Type B pancreatic cell (in vitro differentiated cells): ENCODE measurements around the gene PEX5L. TPM values are rescaled to one million over a fixed set of nuclear protein-coding genes. Genes with fewer than 3 reads are reported as not detected.

Source experiments
- DNase-seq: peaks from one replicate; pipeline ENCODE4 v3.0.0; 2021; ENCODE audit warnings: mixed read lengths; ENCODE audit not compliant: unreplicated experiment; ENCODE audit errors: extremely low spot score
- H3K27ac Mint-ChIP-seq: 2 replicates; pipeline ENCODE4 v1.8.0; 2021; ENCODE audit warnings: mild to moderate bottlenecking, mixed read lengths
- H3K27me3 Mint-ChIP-seq: 2 replicates; pipeline ENCODE4 v1.8.0; 2021; ENCODE audit warnings: mixed read lengths
- H3K36me3 Mint-ChIP-seq: 2 replicates; pipeline ENCODE4 v1.8.0; 2021; ENCODE audit warnings: mixed read lengths
- H3K4me1 Mint-ChIP-seq: one replicate; pipeline ENCODE4 v1.8.0; 2021; ENCODE audit warnings: mixed read lengths; ENCODE audit not compliant: unreplicated experiment
- H3K4me3 Mint-ChIP-seq: 2 replicates; pipeline ENCODE4 v1.8.0; 2021; ENCODE audit warnings: mild to moderate bottlenecking, mixed read lengths
- H3K9me3 Mint-ChIP-seq: 2 replicates; pipeline ENCODE4 v1.8.0; 2021; ENCODE audit warnings: mixed read lengths
- CTCF ChIP-seq: fragments of 200-600 bp; sonication (generic); conservative IDR thresholded peaks from 2 replicates; pipeline ENCODE4 v1.5.0; 2021; ENCODE audit warnings: antibody characterized with exemption, mild to moderate bottlenecking
- total RNA-seq: library from RNA; stranded (reverse); gene quantifications from 2 replicates; pipeline ENCODE4 v1.2.1, GENCODE V29; 2021; ENCODE audit warnings: low replicate concordance

Gene PEX5L
- total RNA-seq, 1 donor from 2014 or later, result 1.1 TPM

GRCh38 chr3:180072786-180073185, 36.0 kb upstream of the PEX5L start:
- no peaks in the 10 kb centered on the region for H3K27me3 Mint-ChIP-seq
- no peak for DNase-seq
- no peak overlapping the region for H3K27ac Mint-ChIP-seq
- no peaks in the 10 kb centered on the region for H3K9me3 Mint-ChIP-seq
- no peak overlapping the region for H3K4me3 Mint-ChIP-seq
- TF ChIP-seq CTCF, result no peak
- H3K36me3 Mint-ChIP-seq, result no peaks in the 10 kb centered on the region
- H3K4me1 Mint-ChIP-seq, result no peaks in the 10 kb centered on the region

- no peak for DNase-seq
- Mint-ChIP-seq H3K9me3 (no peaks in the 10 kb centered on the region), H3K4me1 (no peaks in the 10 kb centered on the region), H3K36me3 (no peaks in the 10 kb centered on the region), H3K27ac (no peak overlapping the region), H3K27me3 (no peaks in the 10 kb centered on the region), H3K4me3 (no peak overlapping the region)
- no peak for TF ChIP-seq CTCF
These were observed 34.2 kb upstream of the PEX5L start for GRCh38 chr3:180070925-180071324.

GRCh38 chr3:180068023-180068422, 31.3 kb upstream of the PEX5L start:
- Mint-ChIP-seq H3K27ac (no peak overlapping the region), H3K4me1 (no peaks in the 10 kb centered on the region), H3K9me3 (no peaks in the 10 kb centered on the region), H3K36me3 (no peaks in the 10 kb centered on the region), H3K4me3 (no peak overlapping the region), H3K27me3 (peaks cover 3% of the 10 kb centered on the region)
- TF ChIP-seq CTCF, result no peak
- no peak for DNase-seq

GRCh38 chr3:180066598-180066997, 29.9 kb upstream of the PEX5L start:
- H3K27me3 Mint-ChIP-seq, result peaks cover 3% of the 10 kb centered on the region
- no peak for TF ChIP-seq CTCF

GRCh38 chr3:180063783-180064182, 27.0 kb upstream of the PEX5L start:
- Mint-ChIP-seq H3K4me1 (no peaks in the 10 kb centered on the region), H3K27me3 (peaks cover 4% of the 10 kb centered on the region), H3K9me3 (no peaks in the 10 kb centered on the region), H3K27ac (no peak overlapping the region), H3K36me3 (no peaks in the 10 kb centered on the region), H3K4me3 (no peak overlapping the region)
- no peak for DNase-seq
- TF ChIP-seq CTCF, result no peak

More at GRCh38 chr3:180066598-180066997, 29.9 kb upstream of the PEX5L start:
- H3K9me3 Mint-ChIP-seq, result no peaks in the 10 kb centered on the region
- no peaks in the 10 kb centered on the region for H3K4me1 Mint-ChIP-seq
- H3K4me3 Mint-ChIP-seq, result no peak overlapping the region
- H3K27ac Mint-ChIP-seq, result no peak overlapping the region
- no peak for DNase-seq
- no peaks in the 10 kb centered on the region for H3K36me3 Mint-ChIP-seq

- Mint-ChIP-seq H3K36me3 (no peaks in the 10 kb centered on the region), H3K27ac (no peak overlapping the region), H3K4me1 (no peaks in the 10 kb centered on the region), H3K9me3 (no peaks in the 10 kb centered on the region), H3K4me3 (no peak overlapping the region), H3K27me3 (peaks cover 9% of the 10 kb centered on the region)
- DNase-seq, result no peak
- TF ChIP-seq CTCF, result no peak
These were observed 26.0 kb upstream of the PEX5L start for GRCh38 chr3:180062771-180063170.
